Measurements from ENCODE around the gene MESD. TPM values are rescaled to one million over a fixed set of nuclear protein-coding genes. Genes with fewer than 3 reads are reported as not detected.

MESD gene
- total RNA-seq, 4 donors from 2014 or later, result 5.5 to 7.9 (median 6.6) TPM

DNA sequence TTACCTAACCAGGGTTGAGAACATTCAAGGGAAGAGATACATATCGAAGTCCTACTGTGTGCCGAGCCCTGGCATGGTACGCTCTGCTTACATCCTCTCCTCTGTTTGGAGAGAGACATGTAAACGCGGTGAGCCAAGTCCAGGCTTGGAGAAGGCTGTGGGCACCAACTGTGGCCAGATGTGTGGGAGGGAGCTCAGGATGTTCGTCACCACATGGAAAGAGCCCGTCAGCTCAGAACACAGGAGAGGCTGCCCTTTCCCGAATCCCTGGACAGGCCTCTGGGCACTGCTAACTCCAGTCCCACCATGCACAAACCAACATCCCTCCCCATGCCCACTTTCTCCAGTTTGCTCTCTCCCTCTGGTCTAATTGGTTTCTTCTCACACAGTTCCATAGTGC, 43.0 kb downstream of the MESD start:
- no peaks in the 10 kb centered on the region for H3K27me3 ChIP-seq
- no peak for DNase-seq
- no peak for TF ChIP-seq POLR2A (IDR thresholded peaks at IDR 0.05)
- TF ChIP-seq, protein P1, sequence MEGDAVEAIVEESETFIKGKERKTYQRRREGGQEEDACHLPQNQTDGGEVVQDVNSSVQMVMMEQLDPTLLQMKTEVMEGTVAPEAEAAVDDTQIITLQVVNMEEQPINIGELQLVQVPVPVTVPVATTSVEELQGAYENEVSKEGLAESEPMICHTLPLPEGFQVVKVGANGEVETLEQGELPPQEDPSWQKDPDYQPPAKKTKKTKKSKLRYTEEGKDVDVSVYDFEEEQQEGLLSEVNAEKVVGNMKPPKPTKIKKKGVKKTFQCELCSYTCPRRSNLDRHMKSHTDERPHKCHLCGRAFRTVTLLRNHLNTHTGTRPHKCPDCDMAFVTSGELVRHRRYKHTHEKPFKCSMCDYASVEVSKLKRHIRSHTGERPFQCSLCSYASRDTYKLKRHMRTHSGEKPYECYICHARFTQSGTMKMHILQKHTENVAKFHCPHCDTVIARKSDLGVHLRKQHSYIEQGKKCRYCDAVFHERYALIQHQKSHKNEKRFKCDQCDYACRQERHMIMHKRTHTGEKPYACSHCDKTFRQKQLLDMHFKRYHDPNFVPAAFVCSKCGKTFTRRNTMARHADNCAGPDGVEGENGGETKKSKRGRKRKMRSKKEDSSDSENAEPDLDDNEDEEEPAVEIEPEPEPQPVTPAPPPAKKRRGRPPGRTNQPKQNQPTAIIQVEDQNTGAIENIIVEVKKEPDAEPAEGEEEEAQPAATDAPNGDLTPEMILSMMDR (IDR thresholded peaks at IDR 0.05 in 4 of 5, conservative IDR thresholded peaks at IDR 0.05 in 1 of 5), result no peak
- no peak overlapping the region for H3K4me3 ChIP-seq
- no peak for ATAC-seq
- no peaks in the 10 kb centered on the region for H3K9me3 ChIP-seq
- intact Hi-C loops (cut with DNase I; ENCODE audit: low total_unique reads), result loop anchor here (10.0 kb wide), 1 partner anchor 878 kb away; no protein-coding TSS in a partner anchor
- H3K27ac ChIP-seq, result no peak overlapping the region
- in situ Hi-C loops (cut with MboI; ENCODE audit: low sequenced_read_pairs in 4 of 4), result no loop called here
- H3K36me3 ChIP-seq, result peaks cover 0 to 57% of the 10 kb centered on the region in 2 donors
- H3K4me1 ChIP-seq, result peaks cover 0 to 7% of the 10 kb centered on the region in 2 donors

DNA sequence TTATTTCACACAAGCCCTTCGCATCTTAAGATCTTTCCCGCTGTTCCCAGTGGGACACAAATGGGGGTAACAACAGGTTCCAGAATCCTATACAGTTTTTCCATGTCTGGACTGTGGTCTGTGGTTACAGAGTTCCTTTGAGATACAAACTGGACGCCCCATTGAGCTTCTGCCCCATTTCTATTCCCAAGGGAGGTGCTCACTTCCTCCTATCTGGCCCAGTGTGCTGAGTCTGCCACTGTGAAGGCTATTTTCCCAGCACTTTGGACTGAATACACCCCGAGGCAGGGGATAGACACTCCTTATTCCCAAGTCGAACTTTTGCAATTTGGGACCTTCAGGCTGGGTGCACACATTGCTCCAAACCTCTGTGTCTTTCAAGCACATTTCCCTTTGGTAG, 44.0 kb downstream of the MESD start:
- intact Hi-C loops (cut with DNase I; ENCODE audit: low total_unique reads) (loop anchor here (10.0 kb wide), 1 partner anchor 879 kb away; no protein-coding TSS in a partner anchor), in situ Hi-C loops (cut with MboI; ENCODE audit: low sequenced_read_pairs in 4 of 4) (no loop called here)
- H3K4me3 ChIP-seq, result no peak overlapping the region
- H3K36me3 ChIP-seq, result peaks cover 0 to 51% of the 10 kb centered on the region in 2 donors
- H3K9me3 ChIP-seq, result no peaks in the 10 kb centered on the region
- no peaks in the 10 kb centered on the region for H3K27me3 ChIP-seq
- ATAC-seq (no peak), DNase-seq (no peak)
- H3K27ac ChIP-seq, result no peak overlapping the region
- H3K4me1 ChIP-seq, result peaks cover 0 to 7% of the 10 kb centered on the region in 2 donors
- no peak for TF ChIP-seq POLR2A (IDR thresholded peaks at IDR 0.05)
- TF ChIP-seq, protein P1 (IDR thresholded peaks at IDR 0.05 in 4 of 5, conservative IDR thresholded peaks at IDR 0.05 in 1 of 5), result no peak

DNA sequence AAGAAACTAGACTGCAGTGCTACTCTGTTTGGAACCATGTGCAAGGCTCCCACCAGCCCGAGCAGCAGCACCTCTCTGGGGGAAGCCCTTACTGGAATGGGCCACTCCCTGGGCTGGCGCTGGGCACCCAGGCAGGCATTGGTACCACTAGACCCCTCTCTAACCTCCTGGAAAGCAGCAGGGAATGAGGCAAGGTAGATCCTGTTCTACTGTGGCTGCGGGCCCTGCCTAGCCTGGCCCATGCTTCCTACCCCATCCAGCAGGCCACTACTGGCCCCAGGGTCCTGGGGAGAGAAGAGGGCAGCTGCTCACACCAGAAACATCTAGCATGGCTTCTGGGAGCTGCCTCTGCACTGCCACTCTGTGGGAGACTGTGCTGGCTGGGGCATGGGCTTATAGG, 44.8 kb downstream of the MESD start:
- Histone ChIP-seq H3K4me3 (no peak overlapping the region), H3K9me3 (no peaks in the 10 kb centered on the region), H3K36me3 (peaks cover 0 to 43% of the 10 kb centered on the region in 2 donors), H3K27me3 (no peaks in the 10 kb centered on the region), H3K27ac (no peak overlapping the region), H3K4me1 (peaks cover 0 to 7% of the 10 kb centered on the region in 2 donors)
- ATAC-seq (no peak), DNase-seq (no peak)
- in situ Hi-C loops (cut with MboI; ENCODE audit: low sequenced_read_pairs in 4 of 4), result no loop called here
- intact Hi-C loops (cut with DNase I; ENCODE audit: low total_unique reads), result loop anchor here (10.0 kb wide), 1 partner anchor 880 kb away; no protein-coding TSS in a partner anchor
- no peak for TF ChIP-seq POLR2A (IDR thresholded peaks at IDR 0.05)
- TF ChIP-seq, protein P1 (IDR thresholded peaks at IDR 0.05 in 4 of 5, conservative IDR thresholded peaks at IDR 0.05 in 1 of 5), result no peak

DNA sequence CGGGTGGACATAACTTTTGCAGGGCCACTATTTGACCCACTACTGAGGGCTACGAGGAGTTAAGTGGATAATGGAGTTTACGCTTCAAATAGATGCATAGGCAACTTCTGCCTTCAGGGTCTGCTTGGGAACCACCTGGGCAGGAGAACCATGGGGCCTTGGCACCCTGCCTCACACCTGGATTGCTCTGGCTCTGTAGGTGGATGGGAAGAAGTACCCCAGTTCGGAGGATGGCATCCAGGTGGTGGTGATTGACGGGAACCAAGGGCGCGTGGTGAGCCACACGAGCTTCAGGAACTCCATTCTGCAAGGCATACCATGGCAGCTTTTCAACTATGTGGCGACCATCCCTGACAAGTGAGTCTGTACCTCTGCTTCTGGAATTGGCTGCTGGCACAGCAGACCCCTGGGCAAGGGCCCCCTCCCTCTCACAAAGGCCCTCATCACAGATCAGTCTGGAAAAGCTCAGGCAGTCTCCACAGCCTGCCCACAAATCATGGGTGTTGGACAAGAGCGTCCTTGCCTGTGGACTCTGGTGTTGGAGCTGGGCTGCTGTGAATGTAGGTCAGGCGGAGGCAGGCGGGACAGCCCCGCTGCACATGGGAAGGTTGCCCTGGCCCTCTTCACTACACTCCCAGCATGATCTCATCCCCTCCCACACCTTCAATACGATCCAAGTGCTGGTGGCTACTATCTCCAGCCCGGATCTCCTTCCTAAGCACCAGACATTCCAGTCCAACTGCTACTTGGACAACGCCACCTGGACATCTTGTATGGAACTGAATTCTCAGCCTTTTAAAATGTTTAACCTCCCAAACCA, 46.7 kb downstream of the MESD start:
- Histone ChIP-seq H3K4me1 (peaks cover 0 to 7% of the 10 kb centered on the region in 2 donors), H3K4me3 (no peak overlapping the region), H3K9me3 (no peaks in the 10 kb centered on the region), H3K27ac (no peak overlapping the region), H3K36me3 (peaks cover 0 to 26% of the 10 kb centered on the region in 2 donors), H3K27me3 (no peaks in the 10 kb centered on the region)
- ATAC-seq, result peak; percentile 72 to 86
- intact Hi-C loops (cut with DNase I; ENCODE audit: low total_unique reads) (loop anchor here (10.0 kb wide), 1 partner anchor 882 kb away; no protein-coding TSS in a partner anchor), in situ Hi-C loops (cut with MboI; ENCODE audit: low sequenced_read_pairs in 4 of 4) (no loop called here)
- TF ChIP-seq, protein P1 (IDR thresholded peaks at IDR 0.05 in 4 of 5, conservative IDR thresholded peaks at IDR 0.05 in 1 of 5), result no peak
- TF ChIP-seq POLR2A (IDR thresholded peaks at IDR 0.05), result no peak
- DNase-seq, result peak; percentile 18 to 36

Measured in gastrocnemius medialis (tissue), 4 donors.